Mesendoderm (in vitro differentiated cells): ENCODE measurements around the gene OXER1.

Experiments used
- DNase-seq: peaks from one replicate; pipeline ENCODE4 v3.0.0; 2013
- H2AK5ac ChIP-seq: 2 replicates; pipeline ENCODE4 v1.6.1; 2013; ENCODE audit warnings: low read length, inconsistent platforms
- H2BK120ac ChIP-seq: 2 replicates; pipeline ENCODE4 v1.6.1; 2013; ENCODE audit warnings: low read depth, mild to moderate bottlenecking, low read length, moderate library complexity, mixed read lengths
- H2BK15ac ChIP-seq: replicated peaks from 2 replicates; pipeline ENCODE4 v1.6.1; 2013; ENCODE audit warnings: low read depth, mild to moderate bottlenecking, moderate library complexity
- H2BK5ac ChIP-seq: 2 replicates; pipeline ENCODE4 v1.6.1; 2013; ENCODE audit warnings: low read length, inconsistent platforms
- H3K18ac ChIP-seq: 2 replicates; pipeline ENCODE4 v1.6.1; 2013; ENCODE audit warnings: mild to moderate bottlenecking, low read length, mixed read lengths
- H3K23ac ChIP-seq: one replicate; pipeline ENCODE4 v1.6.1; 2013; ENCODE audit warnings: low read length
- H3K27ac ChIP-seq: 2 replicates; pipeline ENCODE4 v1.5.1; 2013; ENCODE audit warnings: low read depth, mild to moderate bottlenecking, inconsistent platforms, low read length, moderate library complexity
- H3K27me3 ChIP-seq: 2 replicates; pipeline ENCODE4 v1.6.1; 2013; ENCODE audit warnings: low read length, control low read depth, mild to moderate bottlenecking, inconsistent platforms; ENCODE audit not compliant: insufficient read depth, poor library complexity
- H3K36me3 ChIP-seq: 2 replicates; pipeline ENCODE4 v1.6.1; 2013; ENCODE audit warnings: low read length, inconsistent platforms; ENCODE audit not compliant: control insufficient read depth, insufficient read depth
- H3K4ac ChIP-seq: one replicate; pipeline ENCODE4 v1.6.1; 2013; ENCODE audit warnings: low read depth, mild to moderate bottlenecking, low read length, moderate library complexity
- H3K4me1 ChIP-seq: 2 replicates; pipeline ENCODE4 v1.6.1; 2013; ENCODE audit warnings: low read depth, low read length, inconsistent platforms; ENCODE audit not compliant: control insufficient read depth
- H3K4me2 ChIP-seq: 2 replicates; pipeline ENCODE4 v1.6.1; 2013; ENCODE audit warnings: low read length
- H3K4me3 ChIP-seq: 2 replicates; pipeline ENCODE4 v1.5.1; 2013; ENCODE audit warnings: mild to moderate bottlenecking, low read length
- H3K56ac ChIP-seq: one replicate; pipeline ENCODE4 v1.6.1; 2013; ENCODE audit warnings: low read length
- H3K79me1 ChIP-seq: 2 replicates; pipeline ENCODE4 v1.6.1; 2013; ENCODE audit warnings: low read length, inconsistent platforms
- H3K79me2 ChIP-seq: 2 replicates; pipeline ENCODE4 v1.6.1; 2013; ENCODE audit warnings: mild to moderate bottlenecking, low read length; ENCODE audit not compliant: control insufficient read depth, insufficient read depth
- H3K9ac ChIP-seq: 2 replicates; pipeline ENCODE4 v1.6.1; 2013; ENCODE audit warnings: low read length, inconsistent platforms
- H4K5ac ChIP-seq: one replicate; pipeline ENCODE4 v1.6.1; 2013; ENCODE audit warnings: low read length
- H4K8ac ChIP-seq: one replicate; pipeline ENCODE4 v1.6.1; 2013; ENCODE audit warnings: low read depth, mild to moderate bottlenecking, control low read depth, low read length, moderate library complexity
- WGBS: extraction: QIAGEN DNeasy Blood & Tissue Kit; methylation state at CpG from one replicate; pipeline ENCODE4 v1.1.7; 2013; ENCODE audit warnings: low lambda C conversion rate, missing lambda C conversion rate; ENCODE audit not compliant: insufficient coverage; ENCODE audit errors: extremely low coverage; 5-methylcytosine and 5-hydroxymethylcytosine counted together

OXER1 gene

DNA sequence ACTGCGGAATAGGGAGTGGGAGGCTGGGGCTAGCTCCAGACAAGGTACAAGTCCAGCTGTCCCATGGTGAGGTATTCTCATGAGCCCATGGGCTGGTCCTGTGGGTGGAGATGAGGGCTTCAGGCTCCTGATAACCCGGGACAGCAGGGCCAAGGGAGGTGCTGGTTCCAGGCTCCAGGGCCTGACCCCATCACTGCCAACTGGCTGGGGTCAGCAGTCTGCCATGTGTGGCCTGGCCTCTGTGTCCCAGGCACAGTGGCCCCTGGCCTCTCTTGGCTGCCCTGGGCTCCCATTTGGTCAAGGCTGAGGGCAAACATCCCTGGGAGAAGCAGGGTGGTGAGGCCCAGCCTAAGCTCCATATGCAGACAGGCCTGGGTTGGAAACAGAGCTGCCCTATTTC, 966 bp upstream of the OXER1 start:
- no peak for DNase-seq
- H3K4me3 ChIP-seq, result no peak overlapping the region
- no peak overlapping the region for H3K4me2 ChIP-seq
- H3K27ac ChIP-seq, result no peak overlapping the region
- H3K4ac ChIP-seq, result no peak overlapping the region
- no peak overlapping the region for H2BK120ac ChIP-seq
- H3K79me2 ChIP-seq, result no peaks in the 10 kb centered on the region
- H3K56ac ChIP-seq, result no peak overlapping the region
- H2BK15ac ChIP-seq, result no peak overlapping the region
- H2BK5ac ChIP-seq, result no peak overlapping the region
- no peak overlapping the region for H3K23ac ChIP-seq
- no peaks in the 10 kb centered on the region for H3K27me3 ChIP-seq
- H3K4me1 ChIP-seq, result no peaks in the 10 kb centered on the region
- H3K36me3 ChIP-seq, result no peaks in the 10 kb centered on the region
- H3K18ac ChIP-seq, result no peak overlapping the region
- H3K9ac ChIP-seq, result no peak overlapping the region
- no CpG with 5 or more reads among the region's 2 CpGs for WGBS
- H4K5ac ChIP-seq, result no peak overlapping the region
- no peak overlapping the region for H2AK5ac ChIP-seq
- no peaks in the 10 kb centered on the region for H3K79me1 ChIP-seq
- H4K8ac ChIP-seq, result no peak overlapping the region

DNA sequence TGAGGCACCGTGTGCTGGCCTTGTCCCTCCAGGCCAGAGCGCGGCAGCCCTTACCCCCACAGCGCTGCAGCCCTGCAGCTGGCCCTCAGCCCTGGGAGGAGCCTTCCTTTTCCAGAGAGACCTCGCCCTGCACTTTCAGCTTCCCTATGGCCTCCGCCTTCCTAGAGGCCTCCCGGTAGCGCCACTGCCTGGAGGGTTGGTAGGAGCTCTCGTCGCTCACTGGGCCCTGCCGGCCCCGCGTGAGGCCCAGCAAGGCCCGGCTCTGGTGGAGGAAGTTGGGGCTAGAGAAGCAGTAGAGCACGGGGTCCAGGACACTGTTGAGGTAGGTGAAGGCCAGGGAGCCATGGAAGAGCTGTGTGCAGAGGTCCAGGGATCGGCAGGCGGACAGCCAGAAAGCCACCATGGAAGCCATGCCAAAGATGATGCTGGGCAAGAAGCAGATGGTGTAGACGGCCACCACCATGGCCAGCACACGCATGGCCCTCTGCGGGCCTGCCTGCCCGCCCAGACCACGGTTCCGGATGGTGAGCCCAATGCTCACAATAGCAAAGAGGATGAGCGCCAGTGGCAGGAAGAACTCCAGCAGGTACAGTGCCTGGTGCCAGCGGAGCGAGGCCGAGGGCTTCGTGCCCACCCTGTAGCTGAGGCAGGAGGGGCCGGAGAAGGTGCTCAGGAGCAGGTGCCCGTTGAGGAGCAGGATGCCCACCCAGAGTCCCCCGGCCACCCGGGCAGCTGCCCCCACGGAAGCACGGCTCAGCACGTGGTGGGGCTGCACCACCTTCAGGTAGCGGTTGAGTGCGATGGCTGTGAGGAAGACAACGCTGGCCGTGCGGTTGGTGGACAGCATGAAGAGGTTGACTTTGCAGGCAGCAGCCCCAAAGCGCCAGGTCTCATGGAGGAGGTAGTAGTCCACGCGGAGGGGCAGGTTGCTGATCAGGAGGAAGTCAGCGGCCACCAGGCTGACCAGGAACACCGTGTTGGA, 821 bp downstream of the OXER1 start:
- H2AK5ac ChIP-seq, result no peak overlapping the region
- no peak overlapping the region for H3K27ac ChIP-seq
- H4K5ac ChIP-seq, result no peak overlapping the region
- no peak overlapping the region for H3K9ac ChIP-seq
- H3K79me2 ChIP-seq, result no peaks in the 10 kb centered on the region
- no peak overlapping the region for H2BK5ac ChIP-seq
- H2BK120ac ChIP-seq, result no peak overlapping the region
- H3K4ac ChIP-seq, result no peak overlapping the region
- no peak for DNase-seq
- H3K36me3 ChIP-seq, result no peaks in the 10 kb centered on the region
- H3K4me1 ChIP-seq, result no peaks in the 10 kb centered on the region
- no peak overlapping the region for H3K4me2 ChIP-seq
- no peaks in the 10 kb centered on the region for H3K79me1 ChIP-seq
- no peak overlapping the region for H4K8ac ChIP-seq
- no peak overlapping the region for H3K23ac ChIP-seq
- no CpG with 5 or more reads among the region's 45 CpGs for WGBS
- no peaks in the 10 kb centered on the region for H3K27me3 ChIP-seq
- no peak overlapping the region for H2BK15ac ChIP-seq
- no peak overlapping the region for H3K56ac ChIP-seq
- H3K4me3 ChIP-seq, result no peak overlapping the region
- H3K18ac ChIP-seq, result no peak overlapping the region

DNA sequence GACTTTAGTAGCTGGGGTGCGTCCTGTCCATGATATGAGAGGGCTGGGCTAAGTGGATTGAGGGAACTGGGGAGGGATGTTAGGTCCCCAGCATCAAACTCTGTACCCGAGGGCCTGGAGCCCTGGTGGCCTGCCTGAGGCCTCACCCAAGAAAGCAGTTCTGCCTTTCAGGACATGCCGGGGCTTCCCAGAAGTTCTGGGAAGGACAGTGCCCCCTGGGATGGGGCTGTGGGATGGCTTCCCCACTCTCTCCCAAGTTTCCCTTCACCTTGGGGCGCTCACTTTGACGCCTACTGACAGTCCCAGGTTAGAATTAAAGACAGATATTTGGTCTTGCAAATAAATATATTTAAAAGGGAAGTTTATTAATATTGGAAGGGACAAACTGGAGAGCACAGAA, 1.8 kb downstream of the OXER1 start:
- no peak overlapping the region for H3K4me3 ChIP-seq
- no peak overlapping the region for H3K4ac ChIP-seq
- no peaks in the 10 kb centered on the region for H3K27me3 ChIP-seq
- no peak overlapping the region for H3K23ac ChIP-seq
- no peak overlapping the region for H3K9ac ChIP-seq
- no peaks in the 10 kb centered on the region for H3K79me2 ChIP-seq
- DNase-seq, result no peak
- H3K27ac ChIP-seq, result no peak overlapping the region
- H3K56ac ChIP-seq, result no peak overlapping the region
- no CpG with 5 or more reads among the region's 5 CpGs for WGBS
- no peak overlapping the region for H4K8ac ChIP-seq
- H4K5ac ChIP-seq, result no peak overlapping the region
- no peak overlapping the region for H2BK5ac ChIP-seq
- H3K4me1 ChIP-seq, result no peaks in the 10 kb centered on the region
- no peaks in the 10 kb centered on the region for H3K79me1 ChIP-seq
- H3K4me2 ChIP-seq, result no peak overlapping the region
- no peaks in the 10 kb centered on the region for H3K36me3 ChIP-seq
- H2BK120ac ChIP-seq, result no peak overlapping the region
- H2BK15ac ChIP-seq, result no peak overlapping the region
- H3K18ac ChIP-seq, result no peak overlapping the region
- no peak overlapping the region for H2AK5ac ChIP-seq

DNA sequence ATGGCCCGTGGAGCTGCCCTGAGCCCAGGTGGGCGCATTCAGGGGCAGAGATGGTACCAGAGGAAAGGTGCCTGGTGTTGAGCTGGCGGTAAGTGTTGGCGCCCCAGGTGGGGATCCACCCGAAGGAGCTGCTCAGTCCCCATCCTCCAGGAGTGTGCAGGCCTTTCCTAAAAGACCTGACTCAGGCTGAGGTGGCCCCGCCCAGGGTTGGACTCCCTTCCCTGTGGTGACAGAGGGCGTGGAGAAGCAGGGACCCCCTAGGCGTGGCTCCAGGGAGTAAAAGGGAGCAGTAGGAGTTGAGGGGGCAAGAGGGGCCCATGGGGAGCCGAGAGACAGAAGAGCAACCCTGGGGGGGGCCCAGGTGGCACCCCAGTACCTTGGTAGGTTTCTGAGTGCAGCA, 2.4 kb downstream of the OXER1 start:
- H2BK5ac ChIP-seq, result no peak overlapping the region
- H3K4me3 ChIP-seq, result no peak overlapping the region
- no peak overlapping the region for H2BK15ac ChIP-seq
- H3K79me2 ChIP-seq, result no peaks in the 10 kb centered on the region
- no peak overlapping the region for H3K4me2 ChIP-seq
- no peak overlapping the region for H3K23ac ChIP-seq
- H3K36me3 ChIP-seq, result no peaks in the 10 kb centered on the region
- no peak overlapping the region for H3K4ac ChIP-seq
- no peak for DNase-seq
- H3K9ac ChIP-seq, result no peak overlapping the region
- no peak overlapping the region for H2BK120ac ChIP-seq
- H3K4me1 ChIP-seq, result no peaks in the 10 kb centered on the region
- no peak overlapping the region for H3K18ac ChIP-seq
- H4K8ac ChIP-seq, result no peak overlapping the region
- WGBS, result no CpG with 5 or more reads among the region's 9 CpGs
- H3K27ac ChIP-seq, result no peak overlapping the region
- H2AK5ac ChIP-seq, result no peak overlapping the region
- no peak overlapping the region for H4K5ac ChIP-seq
- no peaks in the 10 kb centered on the region for H3K79me1 ChIP-seq
- H3K27me3 ChIP-seq, result no peaks in the 10 kb centered on the region
- H3K56ac ChIP-seq, result no peak overlapping the region

DNA sequence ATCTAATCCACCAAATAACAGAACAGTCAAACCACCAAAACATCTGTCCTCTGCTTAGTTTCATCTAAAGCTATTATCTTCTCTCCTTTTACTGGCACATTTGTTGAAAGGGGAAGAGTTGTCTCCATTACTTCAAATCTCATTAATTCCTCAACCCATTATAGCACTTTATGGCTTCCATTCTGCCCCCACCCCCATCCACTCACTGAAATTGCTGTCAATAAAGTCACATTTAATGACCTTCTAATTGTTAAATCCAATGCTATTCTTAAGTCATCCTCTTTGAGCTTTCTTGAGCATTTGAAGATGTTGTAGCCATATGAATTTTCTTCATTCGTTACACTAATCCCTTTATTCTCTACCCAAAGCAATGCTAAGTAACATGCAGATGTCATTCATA, 5.2 kb downstream of the OXER1 start:
- Histone ChIP-seq H3K4me2 (no peak overlapping the region), H4K8ac (no peak overlapping the region), H3K79me2 (no peaks in the 10 kb centered on the region), H3K18ac (no peak overlapping the region), H3K4me1 (no peaks in the 10 kb centered on the region), H3K27ac (no peak overlapping the region), H3K9ac (no peak overlapping the region), H3K23ac (no peak overlapping the region), H3K27me3 (no peaks in the 10 kb centered on the region), H4K5ac (no peak overlapping the region), H2AK5ac (no peak overlapping the region), H3K4me3 (no peak overlapping the region), H3K4ac (no peak overlapping the region), H2BK120ac (no peak overlapping the region), H2BK15ac (no peak overlapping the region), H3K36me3 (no peaks in the 10 kb centered on the region), H3K79me1 (no peaks in the 10 kb centered on the region), H2BK5ac (no peak overlapping the region), H3K56ac (no peak overlapping the region)
- no peak for DNase-seq
- WGBS, result no CpG with 5 or more reads among the region's 1 CpG
